Measurements from ENCODE around the gene LRWD1. TPM values are rescaled to one million over a fixed set of nuclear protein-coding genes. Genes with fewer than 3 reads are reported as not detected.
"Not testable (repeated sequence)": the region's sequence is repeated elsewhere in the genome, so short reads cannot be mapped to it uniquely, and the experiment has no call there.

LRWD1 gene
- total RNA-seq, 1 experiment from 2014 or later = 55.8 TPM

- H3K27ac ChIP-seq (ENCODE audit: low read length) = no peak overlapping the region
- no peak for TF ChIP-seq POLR2AphosphoS5 (IDR thresholded peaks at IDR 0.05; ENCODE audit: low read depth, low read length)
- no peak for TF ChIP-seq CTCF (IDR thresholded peaks at IDR 0.05)
- TF ChIP-seq SIN3A (IDR thresholded peaks at IDR 0.05; ENCODE audit: borderline replicate concordance, insufficient read depth, low read depth, low read length) = no peak
- TF ChIP-seq TCF7L2 (IDR thresholded peaks at IDR 0.05; ENCODE audit: low read depth, low read length) = no peak
- TF ChIP-seq, protein P1, sequence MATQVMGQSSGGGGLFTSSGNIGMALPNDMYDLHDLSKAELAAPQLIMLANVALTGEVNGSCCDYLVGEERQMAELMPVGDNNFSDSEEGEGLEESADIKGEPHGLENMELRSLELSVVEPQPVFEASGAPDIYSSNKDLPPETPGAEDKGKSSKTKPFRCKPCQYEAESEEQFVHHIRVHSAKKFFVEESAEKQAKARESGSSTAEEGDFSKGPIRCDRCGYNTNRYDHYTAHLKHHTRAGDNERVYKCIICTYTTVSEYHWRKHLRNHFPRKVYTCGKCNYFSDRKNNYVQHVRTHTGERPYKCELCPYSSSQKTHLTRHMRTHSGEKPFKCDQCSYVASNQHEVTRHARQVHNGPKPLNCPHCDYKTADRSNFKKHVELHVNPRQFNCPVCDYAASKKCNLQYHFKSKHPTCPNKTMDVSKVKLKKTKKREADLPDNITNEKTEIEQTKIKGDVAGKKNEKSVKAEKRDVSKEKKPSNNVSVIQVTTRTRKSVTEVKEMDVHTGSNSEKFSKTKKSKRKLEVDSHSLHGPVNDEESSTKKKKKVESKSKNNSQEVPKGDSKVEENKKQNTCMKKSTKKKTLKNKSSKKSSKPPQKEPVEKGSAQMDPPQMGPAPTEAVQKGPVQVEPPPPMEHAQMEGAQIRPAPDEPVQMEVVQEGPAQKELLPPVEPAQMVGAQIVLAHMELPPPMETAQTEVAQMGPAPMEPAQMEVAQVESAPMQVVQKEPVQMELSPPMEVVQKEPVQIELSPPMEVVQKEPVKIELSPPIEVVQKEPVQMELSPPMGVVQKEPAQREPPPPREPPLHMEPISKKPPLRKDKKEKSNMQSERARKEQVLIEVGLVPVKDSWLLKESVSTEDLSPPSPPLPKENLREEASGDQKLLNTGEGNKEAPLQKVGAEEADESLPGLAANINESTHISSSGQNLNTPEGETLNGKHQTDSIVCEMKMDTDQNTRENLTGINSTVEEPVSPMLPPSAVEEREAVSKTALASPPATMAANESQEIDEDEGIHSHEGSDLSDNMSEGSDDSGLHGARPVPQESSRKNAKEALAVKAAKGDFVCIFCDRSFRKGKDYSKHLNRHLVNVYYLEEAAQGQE (IDR thresholded peaks at IDR 0.05; ENCODE audit: insufficient read depth in 1 of 2, low read depth in 2 of 2, low read length in 1 of 2) = no peak
- DNase-seq (ENCODE audit: low read depth, low spot score) = no peak
- H3K4me1 ChIP-seq (ENCODE audit: control insufficient read depth, insufficient read depth, low read length) = peaks cover 9% of the 10 kb centered on the region
- no TSS peak for BruUV-seq (replicated peaks)
- no peaks in the 10 kb centered on the region for H3K9me3 ChIP-seq (ENCODE audit: control insufficient read depth, insufficient read depth, low read depth, low read length)
- in situ Hi-C loops (cut with HindIII; ENCODE audit: low pct_unique_long_range_greater_than_20kb, low sequenced_read_pairs) (no loop called here), intact Hi-C loops (cut with micrococcal nuclease; ENCODE audit: unreplicated experiment) (no loop called here)
- ChIA-PET POLR2A (no interaction called here), CTCF (interaction anchor here (0.6 kb wide), 1 partner anchor 49 kb away, joined by 4 read pairs; no protein-coding TSS in a partner anchor)
- H3K4me3 ChIP-seq (ENCODE audit: low read depth in 2 of 2, low read length in 2 of 2) = no peak overlapping the region
- ATAC-seq = no peak
- no peaks in the 10 kb centered on the region for H3K27me3 ChIP-seq (ENCODE audit: control insufficient read depth, insufficient read depth, low read length)
- no peaks in the 10 kb centered on the region for H3K36me3 ChIP-seq (ENCODE audit: control insufficient read depth, insufficient read depth, low read length)
Observed at GRCh38 chr7:102454468-102454867, 10.3 kb upstream of the LRWD1 start.

GRCh38 chr7:102454932-102455331 lies 9.9 kb upstream of the LRWD1 start:
- H3K36me3 ChIP-seq (ENCODE audit: control insufficient read depth, insufficient read depth, low read length); H3K27ac ChIP-seq (ENCODE audit: low read length); DNase-seq (ENCODE audit: low read depth, low spot score); H3K4me1 ChIP-seq (ENCODE audit: control insufficient read depth, insufficient read depth, low read length); H3K27me3 ChIP-seq (ENCODE audit: control insufficient read depth, insufficient read depth, low read length); H3K9me3 ChIP-seq (ENCODE audit: control insufficient read depth, insufficient read depth, low read depth, low read length); BruUV-seq (replicated peaks); ATAC-seq; POLR2A ChIA-PET; intact Hi-C loops (cut with micrococcal nuclease; ENCODE audit: unreplicated experiment); in situ Hi-C loops (cut with HindIII; ENCODE audit: low pct_unique_long_range_greater_than_20kb, low sequenced_read_pairs); H3K4me3 ChIP-seq (ENCODE audit: low read depth in 2 of 2, low read length in 2 of 2): not testable (repeated sequence)
- CTCF ChIA-PET = interaction anchor here (0.6 kb wide), 1 partner anchor 50 kb away, joined by 4 read pairs; no protein-coding TSS in a partner anchor

GRCh38 chr7:102455596-102455995 lies 9.2 kb upstream of the LRWD1 start:
- Histone ChIP-seq H3K9me3 (ENCODE audit: control insufficient read depth, insufficient read depth, low read depth, low read length) (no peaks in the 10 kb centered on the region), H3K4me1 (ENCODE audit: control insufficient read depth, insufficient read depth, low read length) (peaks cover 9% of the 10 kb centered on the region), H3K27me3 (ENCODE audit: control insufficient read depth, insufficient read depth, low read length) (no peaks in the 10 kb centered on the region), H3K27ac (ENCODE audit: low read length) (no peak overlapping the region), H3K36me3 (ENCODE audit: control insufficient read depth, insufficient read depth, low read length) (no peaks in the 10 kb centered on the region), H3K4me3 (ENCODE audit: low read depth in 2 of 2, low read length in 2 of 2) (no peak overlapping the region)
- no TSS peak for BruUV-seq (replicated peaks)
- CTCF ChIA-PET = no interaction called here
- ATAC-seq (no peak), DNase-seq (ENCODE audit: low read depth, low spot score) (no peak)
- intact Hi-C loops (cut with micrococcal nuclease; ENCODE audit: unreplicated experiment) (no loop called here), in situ Hi-C loops (cut with HindIII; ENCODE audit: low pct_unique_long_range_greater_than_20kb, low sequenced_read_pairs) (no loop called here)
- TF ChIP-seq SIN3A (IDR thresholded peaks at IDR 0.05; ENCODE audit: borderline replicate concordance, insufficient read depth, low read depth, low read length) (no peak), TCF7L2 (IDR thresholded peaks at IDR 0.05; ENCODE audit: low read depth, low read length) (no peak), CTCF (IDR thresholded peaks at IDR 0.05) (no peak), POLR2AphosphoS5 (IDR thresholded peaks at IDR 0.05; ENCODE audit: low read depth, low read length) (no peak)
- TF ChIP-seq, protein P1 (IDR thresholded peaks at IDR 0.05; ENCODE audit: insufficient read depth in 1 of 2, low read depth in 2 of 2, low read length in 1 of 2) = no peak
- POLR2A ChIA-PET = no interaction called here
